Stimulated activated CD4-positive, alpha-beta T cell treated with anti-CD3 and anti-CD28 coated beads, Interleukin-12 subunit alpha, Interleukin-12 subunit beta, amount 100 ng/mL, for 24 hours (primary cell): Measurements from ENCODE around the gene GTF2B.
"Not testable (repeated sequence)": the region's sequence is repeated elsewhere in the genome, so short reads cannot be mapped to it uniquely, and the experiment has no call there.

ENCODE experiments used
- DNase-seq, 2 experiments: peaks; one replicate each; pipeline ENCODE4 v3.0.0-alpha.2; 2020; ENCODE audit warnings: low read depth in 2 of 2

GTF2B gene

GRCh38 chr1:88891318-88891950 lies at the start of gene GTF2B:
Gene GTF2B (minus strand): TSS chr1:88891567. CDS start chr1:88891499, 68 bp downstream.
- DNase-seq, result peak; percentile 87 to 89

- DNase-seq, result not testable (repeated sequence)
Observed at GRCh38 chr1:88938528-88938927, 47.2 kb upstream of the GTF2B start.

GRCh38 chr1:88936760-88937342 lies 45.5 kb upstream of the GTF2B start:
- DNase-seq, result no peak

- no peak for DNase-seq
Observed at GRCh38 chr1:88936223-88936523, 44.8 kb upstream of the GTF2B start.

GRCh38 chr1:88935522-88936222 lies 44.3 kb upstream of the GTF2B start:
- no peak for DNase-seq

- not testable (repeated sequence) for DNase-seq
Observed at GRCh38 chr1:88930176-88930575, 38.8 kb upstream of the GTF2B start.

GRCh38 chr1:88923224-88923623 lies 31.9 kb upstream of the GTF2B start:
- no peak for DNase-seq

GRCh38 chr1:88922214-88922613 lies 30.8 kb upstream of the GTF2B start:
- DNase-seq, result no peak

- no peak for DNase-seq
Observed at GRCh38 chr1:88920845-88921244, 29.5 kb upstream of the GTF2B start.

- DNase-seq, result no peak
Observed at GRCh38 chr1:88917321-88918025, 26.1 kb upstream of the GTF2B start.

- no peak for DNase-seq
Observed at GRCh38 chr1:88916883-88917282, 25.5 kb upstream of the GTF2B start.

GRCh38 chr1:88911800-88912199 lies 20.4 kb upstream of the GTF2B start:
- not testable (repeated sequence) for DNase-seq

GRCh38 chr1:88911161-88911560 lies 19.8 kb upstream of the GTF2B start:
- no peak for DNase-seq

- DNase-seq, result no peak
Observed at GRCh38 chr1:88910401-88910800, 19.0 kb upstream of the GTF2B start.

GRCh38 chr1:88900883-88901282 lies 9.5 kb upstream of the GTF2B start:
- no peak for DNase-seq

- no peak for DNase-seq
Observed at GRCh38 chr1:88897070-88897730, 5.8 kb upstream of the GTF2B start.

GRCh38 chr1:88892357-88892877 lies 1.1 kb upstream of the GTF2B start:
- DNase-seq, result no peak

GRCh38 chr1:88891951-88892340 lies 579 bp upstream of the GTF2B start:
- DNase-seq, result no peak

GRCh38 chr1:88890791-88891317 lies 513 bp downstream of the GTF2B start:
- peak; percentile 14 to 15 for DNase-seq

GRCh38 chr1:88890131-88890530 lies 1.2 kb downstream of the GTF2B start:
- no peak for DNase-seq

GRCh38 chr1:88888750-88889149 lies 2.6 kb downstream of the GTF2B start:
- DNase-seq, result no peak

- DNase-seq, result no peak
Observed at GRCh38 chr1:88885933-88886332, 5.4 kb downstream of the GTF2B start.
